Kidney (tissue), 22 donors: Measurements from ENCODE around the gene ZKSCAN3. TPM values are rescaled to one million over a fixed set of nuclear protein-coding genes. Genes with fewer than 3 reads are reported as not detected.
"Not testable (repeated sequence)": the region's sequence is repeated elsewhere in the genome, so short reads cannot be mapped to it uniquely, and the experiment has no call there.

ENCODE experiments used
- DNase-seq, 5 donors: peaks; one replicate each; pipeline ENCODE4 v3.0.0-alpha.2; 2013 to 2020
- FAIRE-seq: peaks from 2 replicates; lab custom pipeline; 2012; peaks lifted over from hg19 to GRCh38; lab: Jason Lieb, UNC
- H3K27ac ChIP-seq, 2 donors: one replicate each; pipeline ENCODE4 v1.7.0; 2013; ENCODE audit warnings: low read depth in 2 of 2, low read length in 2 of 2, inconsistent platforms in 1 of 2
- H3K27me3 ChIP-seq: one replicate; pipeline ENCODE4 v1.7.1; 2013; ENCODE audit warnings: low read length, inconsistent platforms; ENCODE audit not compliant: control insufficient read depth, insufficient read depth
- H3K36me3 ChIP-seq, 3 donors: one replicate each; pipeline versions ENCODE4 v1.7.0 to v1.7.1; 2013; ENCODE audit warnings: low read length in 3 of 3, control low read depth in 1 of 3, inconsistent platforms in 1 of 3; ENCODE audit not compliant: insufficient read depth in 3 of 3, control insufficient read depth in 2 of 3
- H3K4me1 ChIP-seq, 3 donors: one replicate each; pipeline versions ENCODE4 v1.7.0 to v1.7.1; 2013; ENCODE audit warnings: low read length in 3 of 3, inconsistent platforms in 1 of 3, low read depth in 1 of 3; ENCODE audit not compliant: control insufficient read depth in 2 of 3, insufficient read depth in 2 of 3
- H3K4me3 ChIP-seq, 3 donors: one replicate each; pipeline versions ENCODE4 v1.7.0 to v1.8.1; 2013; ENCODE audit warnings: low read length in 3 of 3, control low read depth in 1 of 3, inconsistent platforms in 1 of 3
- H3K9ac ChIP-seq, 3 donors: one replicate each; pipeline versions ENCODE4 v1.7.0 to v1.7.1; 2013; ENCODE audit warnings: low read length in 3 of 3, control low read depth in 1 of 3, inconsistent platforms in 1 of 3
- H3K9me3 ChIP-seq, 3 donors: one replicate each; pipeline versions ENCODE4 v1.7.0 to v1.7.1; 2013; ENCODE audit warnings: low read length in 3 of 3, control low read depth in 1 of 3, inconsistent platforms in 1 of 3; ENCODE audit not compliant: control insufficient read depth in 2 of 3, insufficient read depth in 1 of 3
- intact Hi-C: fragments of 100-400 bp; cut with DNase I; formaldehyde crosslinking; loops from one replicate; pipeline ENCODE4 v1.11.1; 2022
- long read RNA-seq, 10 donors: library from polyadenylated mRNA in 1 of 10; unstranded in 1 of 10; transcript quantifications; one replicate each; pipeline ENCODE4 v2.0.0 and lab custom pipeline, GENCODE V29; 2021 to 2026
- polyA plus RNA-seq: library from polyadenylated mRNA; stranded (reverse); fragments of 350-450 nt; fragmentation: Illumina TruSeq; extraction: RNeasy Lipid Tissue Mini Kit (QIAGEN cat#74804); gene quantifications from one replicate; pipeline ENCODE4 v1.2.3, GENCODE V29; 2014; ENCODE audit warnings: low read depth, low replicate concordance; ENCODE audit not compliant: insufficient read depth
- total RNA-seq: library from RNA; stranded (reverse); fragmentation: NEBNext Ultra II Directional; extraction: Animal tissue kit (Norgen Biotek cat#: 25700); gene quantifications from one replicate; pipeline ENCODE4 v1.2.1, GENCODE V29; 2021
- TF ChIP-seq, protein P1 (sequence below): IDR thresholded peaks from 3 replicates; pipeline ENCODE4 v1.5.1; 2012; ENCODE audit warnings: mild to moderate bottlenecking, moderate library complexity, borderline replicate concordance; ENCODE audit not compliant: insufficient read depth; ENCODE audit errors: extremely low read depth
- donor health status: control.
- donor health status: control.
- donor health status: control.
- donor health status: control.
- donor health status: control.
- donor health status: DM: yes; HTN: yes; CAD: no.
- donor health status: Normal renal cell carcinoma (clear cell type).

Gene ZKSCAN3
- 8.3 TPM for total RNA-seq
- 3.5 TPM for polyA plus RNA-seq
- long read RNA-seq, donor 1 = 0 reads
- long read RNA-seq, donor 2, full-length matches to known transcripts = 1 of 1 reads
- long read RNA-seq, donor 2, partial matches to known transcripts = 0 of 1 reads
- long read RNA-seq, donor 2, other reads (novel, unspliced or antisense) = 0 of 1 reads
- long read RNA-seq, donor 3, full-length matches to known transcripts = 2 of 2 reads
- long read RNA-seq, donor 3, partial matches to known transcripts = 0 of 2 reads
- long read RNA-seq, donor 3, other reads (novel, unspliced or antisense) = 0 of 2 reads
- long read RNA-seq, donor 4, full-length matches to known transcripts = 1 of 1 reads
- long read RNA-seq, donor 4, partial matches to known transcripts = 0 of 1 reads
- long read RNA-seq, donor 4, other reads (novel, unspliced or antisense) = 0 of 1 reads
- long read RNA-seq, donor 5 = 0 reads
- long read RNA-seq, donor 6 = 0 reads
- long read RNA-seq, donor 7, partial matches to known transcripts = 1 of 4 reads
- long read RNA-seq, donor 7, other reads (novel, unspliced or antisense) = 3 of 4 reads
- long read RNA-seq, donor 8 = 0 reads
- long read RNA-seq, donor 9 = 0 reads
- long read RNA-seq, donor 10, full-length matches to known transcripts = 1 of 1 reads
- long read RNA-seq, donor 10, partial matches to known transcripts = 0 of 1 reads
- long read RNA-seq, donor 10, other reads (novel, unspliced or antisense) = 0 of 1 reads

DNA sequence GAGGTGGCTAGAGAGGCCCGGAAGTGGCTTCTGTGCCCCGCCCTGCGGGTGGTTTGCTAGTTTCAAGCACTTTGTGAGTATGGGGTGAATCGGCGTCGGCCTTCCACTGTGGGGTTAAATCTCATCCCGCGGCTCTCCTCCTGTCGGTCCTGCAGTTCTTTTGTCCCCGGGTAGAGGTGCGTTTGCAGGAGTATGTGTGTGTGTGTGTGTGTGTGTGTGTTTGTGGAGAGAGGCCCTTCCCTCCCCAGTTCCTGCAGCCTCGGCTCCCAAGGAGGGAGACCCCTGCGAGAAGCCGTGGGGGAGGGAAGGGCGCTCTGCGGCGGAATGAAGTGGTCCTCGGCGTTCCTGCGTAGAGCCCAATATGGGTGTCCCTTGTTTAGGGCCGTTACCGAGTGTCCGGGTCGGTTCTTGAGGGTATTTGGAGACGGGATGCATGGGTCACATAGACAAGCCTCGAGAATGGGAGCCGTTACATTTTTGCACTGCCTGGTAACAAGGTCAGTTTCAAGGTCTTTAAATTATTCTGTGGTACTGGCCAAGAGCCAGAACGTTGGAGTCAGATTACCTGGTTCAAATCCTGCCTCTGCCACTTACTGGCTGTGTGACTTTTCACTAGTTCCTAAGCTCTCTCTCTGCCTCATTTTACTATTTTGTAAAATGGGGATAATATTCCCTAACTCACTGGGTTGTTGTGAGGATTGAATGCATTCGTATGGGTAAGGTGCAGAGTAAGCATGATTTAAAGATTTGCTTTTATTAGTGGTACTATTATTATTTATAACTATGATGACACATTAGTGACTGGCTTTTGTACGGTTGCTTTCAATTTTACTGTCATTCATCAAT lies at the start of gene ZKSCAN3:
TSS of gene ZKSCAN3 (plus strand) at position 56 of the 846 bp plus-strand sequence. CDS start 9,640 bp downstream, outside the sequence.
- no peak for FAIRE-seq
- intact Hi-C loops = no loop called here

DNA sequence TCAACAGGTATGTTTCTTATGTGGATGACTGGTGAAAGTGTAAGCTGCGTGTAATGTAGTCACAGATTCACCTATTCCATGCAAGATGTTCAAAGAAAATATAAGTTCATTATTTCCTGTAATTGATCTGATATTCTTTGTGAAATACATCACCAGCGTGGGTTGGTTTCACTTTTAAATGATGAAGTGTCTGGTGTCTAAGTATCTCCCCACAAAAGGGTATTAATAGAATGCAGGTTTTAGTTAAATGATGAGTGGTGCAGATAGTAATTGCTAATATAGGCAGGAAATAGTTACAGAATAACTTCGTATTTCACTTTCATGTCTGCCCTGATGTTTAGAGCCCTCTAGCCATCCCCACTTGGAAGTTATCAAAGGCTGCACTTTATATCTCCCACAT lies 46.2 kb upstream of the ZKSCAN3 start:
- DNase-seq (no peak), FAIRE-seq (no peak)
- TF ChIP-seq, protein P1, sequence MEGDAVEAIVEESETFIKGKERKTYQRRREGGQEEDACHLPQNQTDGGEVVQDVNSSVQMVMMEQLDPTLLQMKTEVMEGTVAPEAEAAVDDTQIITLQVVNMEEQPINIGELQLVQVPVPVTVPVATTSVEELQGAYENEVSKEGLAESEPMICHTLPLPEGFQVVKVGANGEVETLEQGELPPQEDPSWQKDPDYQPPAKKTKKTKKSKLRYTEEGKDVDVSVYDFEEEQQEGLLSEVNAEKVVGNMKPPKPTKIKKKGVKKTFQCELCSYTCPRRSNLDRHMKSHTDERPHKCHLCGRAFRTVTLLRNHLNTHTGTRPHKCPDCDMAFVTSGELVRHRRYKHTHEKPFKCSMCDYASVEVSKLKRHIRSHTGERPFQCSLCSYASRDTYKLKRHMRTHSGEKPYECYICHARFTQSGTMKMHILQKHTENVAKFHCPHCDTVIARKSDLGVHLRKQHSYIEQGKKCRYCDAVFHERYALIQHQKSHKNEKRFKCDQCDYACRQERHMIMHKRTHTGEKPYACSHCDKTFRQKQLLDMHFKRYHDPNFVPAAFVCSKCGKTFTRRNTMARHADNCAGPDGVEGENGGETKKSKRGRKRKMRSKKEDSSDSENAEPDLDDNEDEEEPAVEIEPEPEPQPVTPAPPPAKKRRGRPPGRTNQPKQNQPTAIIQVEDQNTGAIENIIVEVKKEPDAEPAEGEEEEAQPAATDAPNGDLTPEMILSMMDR = no peak
- no peaks in the 10 kb centered on the region for H3K4me1 ChIP-seq
- H3K27me3 ChIP-seq = no peaks in the 10 kb centered on the region
- H3K27ac ChIP-seq = no peak overlapping the region
- H3K9me3 ChIP-seq = no peaks in the 10 kb centered on the region
- intact Hi-C loops = no loop called here
- no peak overlapping the region for H3K9ac ChIP-seq
- H3K4me3 ChIP-seq = no peak overlapping the region
- peaks cover 0 to 4% (median 0%) of the 10 kb centered on the region in 3 donors for H3K36me3 ChIP-seq

More for the DNA sequence above, at the start of gene ZKSCAN3:
- Histone ChIP-seq H3K9me3 (no peaks in the 10 kb centered on the region), H3K4me3 (peak within 1 kb of the TSS; percentile 87 to 98 (median 97)), H3K27ac (peak within 1 kb of the TSS; percentile 61 to 70), H3K9ac (peak within 1 kb of the TSS; percentile 87 to 94 (median 91)), H3K4me1 (peaks cover 0 to 12% (median 6%) of the 10 kb centered on the region in 3 donors), H3K36me3 (no peaks in the 10 kb centered on the region), H3K27me3 (no peaks in the 10 kb centered on the region)
- TF ChIP-seq, protein P1 = no peak
- peak; percentile 89 to 96 (median 92) for DNase-seq

DNA sequence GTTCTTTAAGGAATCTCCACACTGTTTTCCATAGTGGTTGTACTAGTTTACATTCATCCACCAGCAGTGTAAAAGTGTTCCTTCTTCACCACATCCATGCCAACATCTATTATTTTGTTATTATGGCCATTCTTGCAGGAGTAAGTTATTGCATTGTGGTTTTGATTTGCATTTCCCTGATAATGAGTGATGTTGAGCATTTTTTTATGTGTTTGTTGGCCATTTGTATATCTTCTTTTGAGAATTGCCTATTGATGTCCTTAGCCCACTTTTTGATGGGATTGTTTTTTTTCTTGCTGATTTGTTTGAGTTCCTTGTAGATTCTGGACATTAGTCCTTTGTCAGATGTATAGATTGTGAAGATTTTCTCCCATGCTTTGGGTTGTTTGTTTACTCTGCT lies 43.4 kb upstream of the ZKSCAN3 start:
- DNase-seq, H3K4me3 ChIP-seq, H3K27ac ChIP-seq, H3K4me1 ChIP-seq, FAIRE-seq, H3K27me3 ChIP-seq, H3K36me3 ChIP-seq, H3K9me3 ChIP-seq, H3K9ac ChIP-seq, intact Hi-C loops: not testable (repeated sequence)
